NB4 (cell line): ENCODE measurements around the gene CCL4.

Experiments
- CTCF ChIP-seq: IDR thresholded peaks from one replicate; pipeline ENCODE4 v1.5.1; 2012; ENCODE audit warnings: low read depth, low read length
- MYC ChIP-seq: IDR thresholded peaks from 2 replicates; pipeline ENCODE4 v1.6.1; 2011; ENCODE audit warnings: low read depth, low read length
- POLR2A ChIP-seq: IDR thresholded peaks from 2 replicates; pipeline ENCODE4 v1.6.1; 2011; ENCODE audit warnings: mild to moderate bottlenecking; ENCODE audit not compliant: insufficient read length; ENCODE audit errors: extremely low read depth

- peak; percentile 33 for TF ChIP-seq CTCF
- no peak for TF ChIP-seq POLR2A
- TF ChIP-seq MYC, result no peak
Measured at GRCh38 chr17:36124879-36125824, 21.5 kb downstream of the CCL4 start.
